ENCODE measurements around the gene ZDHHC1.
"Not testable (repeated sequence)": the region's sequence is repeated elsewhere in the genome, so short reads cannot be mapped to it uniquely, and the experiment has no call there.

The ZDHHC1 gene

DNA sequence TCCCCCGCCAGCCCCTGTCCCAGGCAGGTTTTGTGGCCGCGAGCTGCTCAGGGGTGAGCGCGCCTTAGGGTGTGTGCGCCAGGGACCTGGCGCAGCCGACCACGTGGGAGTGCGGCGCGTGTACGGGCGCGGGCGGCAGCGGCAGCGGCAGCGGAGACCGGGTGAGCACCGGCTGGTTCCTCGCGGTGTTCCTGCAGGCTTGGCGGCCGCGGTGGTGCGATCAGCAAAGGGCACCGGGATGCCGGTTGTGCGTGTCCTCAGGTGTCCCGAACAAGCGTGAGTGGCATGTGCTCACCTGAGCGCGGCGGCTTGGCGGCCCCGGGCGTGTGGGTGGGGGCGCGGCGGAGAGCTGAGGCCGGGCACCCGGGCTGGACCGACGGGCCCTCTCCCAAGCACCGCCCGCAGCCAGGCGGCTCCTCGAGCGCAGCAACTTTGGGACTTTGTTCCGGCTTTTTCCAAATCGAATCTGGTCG, 14.3 kb upstream of the ZDHHC1 start:
- no peak for DNase-seq

DNA sequence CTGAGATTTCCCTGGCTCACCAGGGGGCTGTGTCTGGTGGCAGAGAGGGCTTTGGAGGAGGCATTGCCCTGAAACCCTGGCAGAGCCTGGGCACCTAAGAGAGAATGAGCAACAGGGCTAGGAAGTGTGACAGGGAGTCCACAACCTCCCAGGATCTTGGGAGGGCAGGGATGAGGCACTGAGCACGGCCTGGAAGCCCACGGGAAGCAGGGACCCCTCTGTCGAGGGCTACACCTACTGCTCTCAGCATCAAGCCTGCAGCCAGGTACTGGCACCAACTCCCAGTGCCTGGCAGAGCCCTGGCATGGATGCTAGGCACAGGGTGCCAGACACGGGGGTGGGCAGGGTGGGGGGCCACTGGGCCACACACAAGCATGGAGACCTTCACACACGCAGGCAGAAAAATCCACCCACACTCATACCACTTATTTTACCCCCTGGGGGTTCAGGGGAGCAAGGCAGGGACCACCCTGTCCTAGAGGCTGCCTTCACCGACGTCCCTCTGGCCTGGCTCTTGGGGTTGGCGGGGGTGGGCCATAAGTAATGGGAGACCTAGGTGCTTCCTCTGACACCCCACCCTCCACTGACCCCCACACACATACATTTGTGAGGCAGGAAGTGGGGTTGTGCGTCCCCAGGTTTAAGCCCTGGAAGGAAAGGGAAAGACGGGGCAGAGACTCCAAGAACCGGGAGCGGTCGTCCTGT, 13.7 kb upstream of the ZDHHC1 start:
- no peak for DNase-seq

GRCh38 chr16:67429053-67429798, 12.9 kb upstream of the ZDHHC1 start:
- no peak for DNase-seq

DNA sequence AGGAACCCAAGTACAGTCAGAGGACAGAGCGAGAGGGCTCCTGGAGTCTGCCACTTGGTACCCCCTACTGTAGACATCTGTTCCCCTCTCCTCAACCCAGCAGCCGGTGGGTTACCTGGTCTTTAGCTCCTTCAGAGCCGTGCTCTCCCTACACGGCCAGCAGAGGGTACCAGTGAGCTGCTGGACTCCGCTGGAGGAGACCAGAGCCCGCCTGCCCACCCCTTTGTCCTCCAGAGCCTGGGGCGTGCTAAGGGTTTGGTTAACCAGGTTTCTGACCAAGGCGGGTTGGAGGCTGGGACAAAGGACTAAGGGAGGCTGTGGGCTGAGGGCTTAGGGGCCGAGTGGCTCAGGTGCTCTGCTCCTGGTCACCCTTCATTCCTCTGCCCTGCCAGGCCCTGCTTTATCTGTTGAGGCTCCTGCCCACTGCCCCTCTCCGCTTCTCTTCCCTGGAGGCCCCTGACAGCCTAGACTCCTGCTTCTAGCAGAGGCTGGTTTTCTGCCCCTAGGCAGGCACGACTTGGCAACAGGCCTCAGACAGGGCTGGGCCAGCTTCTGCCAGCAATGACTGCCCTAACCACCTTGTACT, 12.0 kb upstream of the ZDHHC1 start:
- no peak for DNase-seq

DNA sequence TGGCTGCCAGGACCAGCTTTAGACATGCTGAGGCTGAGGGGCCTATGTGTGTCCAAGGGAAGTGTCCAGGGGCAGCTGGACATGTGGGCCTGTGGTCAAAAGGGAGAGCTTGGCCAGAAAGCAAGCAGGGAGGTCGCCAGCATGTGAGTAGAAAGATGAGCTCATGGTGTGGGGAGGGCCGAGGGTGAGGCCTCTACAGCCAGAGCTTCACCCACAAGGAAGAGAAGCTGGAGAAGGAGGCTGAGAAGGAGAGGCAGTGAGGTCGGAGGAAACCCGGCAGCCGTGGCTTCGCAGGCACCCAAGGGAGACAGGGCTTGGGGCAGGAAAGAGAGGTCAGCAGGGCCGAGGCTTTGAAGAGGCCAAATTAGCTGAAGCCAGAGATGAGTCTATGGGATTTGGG, 10.7 kb upstream of the ZDHHC1 start:
- no peak for DNase-seq

DNA sequence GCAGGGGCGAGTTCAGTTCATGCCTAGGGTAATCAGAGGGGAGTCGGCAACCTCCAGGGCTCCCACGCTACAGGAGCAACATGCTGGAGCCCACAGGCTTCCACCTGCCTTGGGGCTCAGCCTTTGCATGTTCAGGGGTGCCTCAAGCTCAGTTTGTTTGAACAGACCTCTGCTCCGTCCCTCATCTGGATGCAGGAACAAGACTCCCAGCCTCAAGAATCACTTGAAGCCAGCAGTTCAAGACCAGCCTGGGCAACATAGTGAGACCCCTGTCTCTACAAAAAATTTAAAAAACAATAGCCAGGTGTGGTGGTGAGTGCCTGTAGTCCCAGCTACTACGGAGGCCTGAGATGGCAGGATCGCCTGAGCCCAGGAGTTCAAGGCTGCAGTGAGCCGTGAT, 9.7 kb upstream of the ZDHHC1 start:
- no peak for DNase-seq

DNA sequence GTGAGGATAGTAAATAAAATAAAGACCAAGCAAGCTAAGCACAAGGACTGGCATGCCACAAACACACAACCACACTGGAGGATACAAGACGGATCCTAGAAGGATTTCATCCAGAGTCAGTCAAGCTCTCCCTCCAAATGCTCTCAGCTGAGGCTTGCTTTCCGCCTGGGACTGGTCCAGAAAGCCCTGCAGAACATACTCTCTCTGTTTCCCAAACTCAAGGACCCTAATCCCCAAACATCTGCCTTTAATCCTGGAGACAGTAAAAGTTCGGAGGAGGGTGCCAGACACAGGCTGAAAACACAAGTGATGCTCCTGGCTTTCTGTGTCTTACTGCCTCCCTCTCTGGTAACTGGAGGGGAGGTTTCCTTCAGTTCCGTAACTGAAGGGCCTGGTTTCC, 9.3 kb upstream of the ZDHHC1 start:
- DNase-seq = no peak

- no peak for DNase-seq
Observed at GRCh38 chr16:67425061-67425460, 8.8 kb upstream of the ZDHHC1 start.

DNA sequence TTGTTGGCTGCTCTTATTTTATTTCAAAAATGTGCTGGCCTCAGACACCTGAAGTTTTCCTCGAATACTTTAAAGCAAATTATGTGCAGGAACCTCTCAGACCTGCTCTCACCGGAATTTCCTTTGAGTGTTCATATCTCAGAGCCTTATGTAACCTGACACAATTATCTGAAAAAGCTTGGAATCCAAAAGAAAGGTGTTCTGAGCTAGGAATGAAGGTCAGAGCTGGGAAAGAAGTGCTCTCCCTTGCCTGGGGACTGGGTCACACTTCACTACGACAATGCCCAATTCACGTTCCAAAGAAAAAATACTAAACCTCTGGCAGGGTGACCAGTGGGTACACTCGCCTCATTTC, 8.0 kb upstream of the ZDHHC1 start:
- DNase-seq = no peak

DNA sequence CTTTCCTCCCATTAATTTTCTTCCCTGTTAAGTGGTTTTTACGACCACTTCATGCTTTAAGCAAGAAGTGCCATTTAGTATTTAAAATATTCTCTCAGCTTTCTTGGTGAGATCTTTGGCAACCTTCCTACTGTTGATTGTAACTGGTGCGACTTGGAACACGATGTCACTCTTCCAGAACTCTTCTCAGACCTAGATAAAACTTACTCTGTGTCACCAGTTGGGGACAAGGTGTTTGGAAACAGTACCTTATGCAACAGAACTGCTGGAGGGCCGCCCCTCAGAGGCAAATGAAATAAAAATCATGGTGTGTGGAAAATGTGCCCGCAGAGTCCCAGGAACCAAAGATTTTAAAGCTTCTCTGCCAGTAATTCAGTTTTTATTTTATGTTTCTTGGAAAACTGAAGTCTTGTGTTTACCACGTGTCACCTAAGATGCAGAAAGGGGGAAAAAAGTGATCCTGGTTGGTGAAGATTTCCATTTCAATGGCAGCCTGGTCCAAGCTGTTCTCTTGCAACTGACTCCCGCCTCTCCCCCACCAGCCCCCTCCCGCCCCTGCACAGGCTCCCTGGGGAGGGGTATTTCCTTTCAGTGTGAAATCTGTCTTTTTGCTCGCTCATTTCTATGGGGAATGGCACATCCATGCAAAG, 7.5 kb upstream of the ZDHHC1 start:
- no peak for DNase-seq

- DNase-seq = no peak
Observed at GRCh38 chr16:67423015-67423414, 6.7 kb upstream of the ZDHHC1 start.

DNA sequence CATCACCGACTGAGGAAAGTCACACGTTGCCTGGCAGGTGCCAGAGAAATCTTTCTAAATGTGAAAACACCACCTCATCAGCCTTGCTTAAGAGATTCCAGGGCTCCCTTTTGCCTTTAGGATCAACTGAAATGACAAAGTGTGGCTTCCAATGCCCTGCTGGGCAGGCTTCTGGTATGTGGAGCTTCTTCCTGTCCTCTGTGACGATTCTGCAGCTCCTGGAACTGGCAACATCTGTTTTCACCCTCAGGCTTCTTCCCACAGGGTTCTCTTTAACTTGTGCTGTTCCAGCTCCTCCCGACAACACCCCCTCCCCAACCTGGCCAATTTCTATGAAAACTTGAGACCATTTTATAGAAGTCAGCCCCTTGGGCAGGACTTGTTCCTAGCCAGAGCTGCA, 4.8 kb upstream of the ZDHHC1 start:
- no peak for DNase-seq

DNA sequence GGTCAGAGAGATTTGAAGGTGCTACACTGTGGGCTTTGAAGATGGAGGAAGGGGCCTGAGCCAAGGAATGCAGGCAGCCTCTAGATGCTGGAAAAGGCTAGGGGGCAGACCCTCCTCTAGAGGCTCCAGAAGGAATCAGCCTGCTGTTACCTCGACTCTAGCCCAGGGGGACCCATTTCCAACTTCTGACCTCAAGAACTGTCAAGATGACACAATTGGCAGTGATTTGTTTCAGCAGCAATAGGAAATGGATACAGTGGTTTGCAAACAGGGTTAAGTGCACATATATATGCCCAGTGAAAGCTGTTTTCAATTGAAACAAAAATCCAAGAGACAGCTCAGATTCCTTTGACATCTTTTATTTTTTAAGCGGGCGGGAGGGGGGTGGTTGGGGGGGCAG, 3.7 kb upstream of the ZDHHC1 start:
- no peak for DNase-seq

GRCh38 chr16:67419502-67419901, 3.2 kb upstream of the ZDHHC1 start:
- no peak for DNase-seq

- DNase-seq = no peak
Observed at GRCh38 chr16:67417333-67418061, 1.2 kb upstream of the ZDHHC1 start.

GRCh38 chr16:67415421-67415820, 856 bp downstream of the ZDHHC1 start:
- DNase-seq = not testable (repeated sequence)

GRCh38 chr16:67413978-67414911, 2.0 kb downstream of the ZDHHC1 start:
- no peak for DNase-seq

- no peak for DNase-seq
Observed at GRCh38 chr16:67412294-67412693, 4.0 kb downstream of the ZDHHC1 start.

GRCh38 chr16:67411339-67411738, 4.9 kb downstream of the ZDHHC1 start:
- DNase-seq = no peak

- DNase-seq = no peak
Observed at GRCh38 chr16:67409631-67410030, 6.6 kb downstream of the ZDHHC1 start.

DNA sequence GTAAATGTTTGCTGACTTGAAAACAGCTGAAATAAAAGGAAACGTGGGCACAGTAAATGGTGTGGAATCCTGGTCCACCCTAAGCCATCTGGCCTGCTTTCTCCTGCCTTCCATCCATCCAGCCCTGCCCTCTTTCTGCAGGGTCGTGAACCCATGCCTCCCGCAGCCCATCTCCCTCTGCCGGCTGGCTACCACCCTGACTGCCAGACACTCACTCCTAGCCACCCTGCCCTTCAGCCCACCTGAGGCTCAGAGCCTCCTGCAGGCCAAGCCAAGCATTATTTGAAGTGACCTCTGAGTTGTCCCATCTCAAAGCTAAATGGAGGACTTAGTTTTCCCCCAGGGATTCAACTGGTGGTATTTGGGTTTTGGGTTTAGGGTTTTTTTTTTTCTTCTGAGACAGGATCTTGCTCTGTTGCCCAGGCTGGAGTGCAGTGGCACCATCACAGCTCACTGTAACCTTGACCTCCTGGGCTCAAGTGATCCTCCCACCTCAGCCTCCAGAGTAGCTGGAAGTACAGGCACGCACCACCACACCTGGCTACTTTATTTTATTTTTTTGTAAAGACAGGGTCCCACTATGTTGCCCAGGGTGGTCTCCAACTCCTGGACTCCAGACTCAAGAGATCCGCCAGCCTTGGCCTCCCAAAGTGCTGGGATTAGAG, 8.4 kb downstream of the ZDHHC1 start:
- DNase-seq = no peak

Measured in kidney glomerular epithelial cell (primary cell).